ENCODE measurements around the gene CDR2L.
A peak's percentile ranks its signal among the peaks of the same experiment; 100 is the strongest.
"Not testable (repeated sequence)": the region's sequence is repeated elsewhere in the genome, so short reads cannot be mapped to it uniquely, and the experiment has no call there.

CDR2L gene

GRCh38 chr17:75012346-75013091 lies 25.1 kb downstream of the CDR2L start, which contains the start of gene MRPL58:
Gene MRPL58, plus strand, starts transcription at chr17:75012670. Its CDS starts 17 bp downstream, at chr17:75012687.
- DNase-seq = peak; percentile 79

GRCh38 chr17:75013092-75013559 lies 25.7 kb downstream of the CDR2L start:
- DNase-seq = no peak

DNA sequence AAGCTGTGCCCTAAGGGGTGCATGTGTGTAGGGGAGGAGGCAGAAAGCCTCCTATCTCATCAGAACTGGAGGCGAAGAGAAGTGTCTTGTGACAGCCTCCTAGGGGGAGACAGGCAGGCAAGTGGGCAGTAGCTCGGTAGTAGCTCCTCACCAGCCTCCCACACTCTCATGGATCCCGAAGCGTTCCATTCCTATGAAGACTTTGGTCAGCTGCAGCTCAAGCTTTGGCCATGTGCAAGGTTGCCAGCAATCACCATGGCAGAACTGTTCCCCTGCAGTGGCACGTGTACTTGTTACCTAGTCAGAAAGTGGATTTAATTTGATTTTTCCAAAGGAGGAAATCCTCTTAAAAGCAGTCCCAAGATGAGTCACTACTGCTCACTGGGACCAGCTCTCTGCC lies 31.7 kb downstream of the CDR2L start:
- no peak for DNase-seq

- no peak for DNase-seq
Observed at GRCh38 chr17:75019710-75020109, 32.3 kb downstream of the CDR2L start.

GRCh38 chr17:75020331-75021110 lies 33.1 kb downstream of the CDR2L start:
- DNase-seq = no peak

DNA sequence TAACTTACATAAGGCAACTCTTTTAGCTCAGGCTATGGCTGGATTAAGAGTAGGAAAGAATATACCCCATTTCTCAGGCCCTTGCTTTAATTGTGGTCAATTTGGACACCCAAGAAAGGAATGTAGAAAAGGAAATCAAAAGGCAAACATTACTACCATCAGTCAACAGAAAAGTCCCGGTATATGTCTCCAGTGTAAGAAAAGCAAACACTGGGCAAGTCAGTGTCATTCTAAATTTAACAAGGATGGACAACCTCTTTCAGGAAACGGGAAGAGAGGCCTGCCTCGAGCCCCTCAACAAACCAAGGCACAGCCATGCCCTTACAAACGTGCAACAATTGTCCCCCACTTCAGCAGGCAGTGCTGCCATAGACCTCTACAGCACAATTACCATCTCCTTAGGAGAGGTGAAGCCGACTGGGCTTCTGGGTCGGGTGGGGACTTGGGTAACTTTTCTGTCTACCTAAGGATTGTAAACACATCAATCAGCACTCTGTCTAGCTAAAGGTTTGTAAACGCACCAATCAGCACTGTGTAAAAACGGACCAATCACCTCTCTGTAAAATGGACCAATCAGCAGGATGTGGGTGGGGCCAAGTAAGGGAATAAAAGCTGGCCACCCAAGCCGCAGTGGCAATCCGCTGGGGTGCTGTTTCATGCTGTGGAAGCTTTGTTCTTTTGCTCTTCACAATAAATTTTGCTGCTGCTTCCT lies 37.4 kb downstream of the CDR2L start:
- no peak for DNase-seq

DNA sequence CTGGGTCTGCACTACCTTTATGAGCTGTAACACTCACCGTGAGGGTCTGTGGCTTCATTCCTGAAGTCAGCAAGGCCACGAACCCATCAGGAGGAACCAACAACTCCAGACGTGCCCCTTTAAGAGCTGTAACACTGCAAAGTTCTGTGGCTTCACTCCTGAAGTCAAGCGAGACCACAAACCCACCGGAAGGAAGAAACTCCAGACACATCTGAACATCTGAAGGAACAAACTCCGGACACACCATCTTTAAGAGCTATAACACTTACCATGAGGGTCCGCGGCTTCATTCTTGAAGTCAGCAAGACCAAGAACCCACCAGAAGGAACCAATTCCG lies 37.9 kb downstream of the CDR2L start:
- not testable (repeated sequence) for DNase-seq

DNA sequence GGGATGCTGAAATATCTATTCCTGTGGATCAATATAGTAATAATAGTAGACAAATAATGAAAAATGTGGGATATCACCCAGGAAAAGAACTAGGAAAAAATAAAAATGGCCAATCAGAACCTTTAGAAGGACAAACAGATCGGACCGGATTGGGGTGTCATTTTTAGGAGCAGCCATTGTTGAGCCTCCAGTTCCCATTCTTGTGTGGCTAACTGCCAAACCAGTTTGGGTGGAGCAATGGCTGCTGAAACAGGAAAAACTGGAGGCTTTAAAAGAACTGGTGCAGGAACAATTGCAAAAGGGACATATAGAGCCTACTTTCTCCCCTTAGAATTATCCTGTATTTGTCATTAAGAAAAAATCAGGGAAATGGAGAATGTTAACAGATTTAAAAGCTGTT lies 39.2 kb downstream of the CDR2L start:
- not testable (repeated sequence) for DNase-seq

- DNase-seq = no peak
Observed at GRCh38 chr17:75030161-75030560, 42.7 kb downstream of the CDR2L start.

- peak; percentile 15 for DNase-seq
Observed at GRCh38 chr17:75031972-75032719, 44.7 kb downstream of the CDR2L start.

GRCh38 chr17:75032720-75033280 lies 45.4 kb downstream of the CDR2L start:
- DNase-seq = no peak

- peak; percentile 94 for DNase-seq
Observed at GRCh38 chr17:75033346-75034235, 46.2 kb downstream of the CDR2L start.

GRCh38 chr17:75034236-75034908 lies 46.9 kb downstream of the CDR2L start:
- DNase-seq = peak; percentile 87

GRCh38 chr17:75036643-75037268 lies 49.3 kb downstream of the CDR2L start:
- no peak for DNase-seq

DNA sequence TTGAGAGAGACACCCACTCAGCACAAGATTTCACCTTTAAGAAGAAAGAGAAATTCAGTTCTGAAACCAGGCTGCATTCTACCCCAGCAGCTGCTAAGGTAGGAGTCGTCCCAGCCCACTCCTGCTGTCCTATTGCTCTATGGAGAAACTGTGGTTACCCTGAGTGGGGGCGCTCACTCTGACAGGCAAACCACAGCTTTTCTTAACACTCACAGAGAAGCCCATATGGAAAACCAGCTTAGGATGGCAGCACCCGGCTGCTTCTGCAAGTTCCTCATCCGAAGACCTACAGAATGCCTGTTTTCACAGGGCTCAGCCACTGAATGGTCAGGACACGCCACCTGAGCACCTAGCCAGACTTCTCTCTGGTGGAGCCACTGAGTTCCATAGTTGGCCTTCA lies 51.8 kb downstream of the CDR2L start:
- no peak for DNase-seq

GRCh38 chr17:75041656-75042280 lies 54.3 kb downstream of the CDR2L start:
- DNase-seq = no peak

GRCh38 chr17:75043789-75044188 lies 56.4 kb downstream of the CDR2L start:
- not testable (repeated sequence) for DNase-seq

DNA sequence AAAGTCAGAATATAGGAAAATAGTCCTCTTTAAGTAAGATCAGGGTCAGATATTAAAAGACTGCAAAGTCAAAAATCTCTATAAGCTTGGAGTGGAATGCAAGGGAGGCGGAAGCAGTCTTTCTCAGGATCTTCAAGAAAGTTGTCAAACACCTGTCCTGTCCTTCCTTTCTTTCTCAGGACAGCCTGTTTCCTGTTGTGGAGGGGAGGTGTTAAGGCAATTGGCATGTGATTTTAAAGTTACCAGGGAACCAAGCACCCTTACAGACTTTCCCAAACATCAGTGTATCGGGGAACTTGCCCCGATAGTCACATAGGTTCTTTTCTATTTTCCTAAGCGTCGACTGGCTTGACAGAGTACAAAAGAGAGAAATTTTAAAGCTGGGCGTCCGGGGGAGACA lies 57.3 kb downstream of the CDR2L start:
- DNase-seq = no peak

DNA sequence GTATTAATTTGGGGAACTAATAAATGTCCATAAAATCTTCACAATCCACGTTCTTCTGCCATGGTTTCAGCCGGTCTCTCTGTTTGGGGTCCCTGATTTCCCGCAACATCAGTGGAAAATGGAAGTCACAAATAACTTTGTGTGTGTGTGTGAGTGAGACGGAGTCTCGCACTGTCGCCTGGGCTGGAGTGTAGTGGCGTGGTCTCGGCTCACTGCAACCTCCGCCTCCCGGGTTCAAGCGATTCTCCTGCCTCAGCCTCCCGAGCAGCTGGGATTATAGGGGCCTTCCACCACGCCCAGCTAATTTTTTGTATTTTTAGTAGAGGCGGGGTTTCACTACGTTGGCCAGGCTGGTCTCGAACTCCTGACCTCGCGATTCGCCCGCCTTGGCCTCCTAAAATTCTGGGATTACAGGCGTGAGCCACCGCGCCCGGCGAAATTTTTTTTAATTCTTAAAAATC lies 58.5 kb downstream of the CDR2L start:
- not testable (repeated sequence) for DNase-seq
